ENCODE results near the gene PIGM.
"Not testable (repeated sequence)": the region's sequence is repeated elsewhere in the genome, so short reads cannot be mapped to it uniquely, and the experiment has no call there.

The PIGM gene

GRCh38 chr1:160058087-160058486, 26.3 kb upstream of the PIGM start:
- no peak for DNase-seq

DNA sequence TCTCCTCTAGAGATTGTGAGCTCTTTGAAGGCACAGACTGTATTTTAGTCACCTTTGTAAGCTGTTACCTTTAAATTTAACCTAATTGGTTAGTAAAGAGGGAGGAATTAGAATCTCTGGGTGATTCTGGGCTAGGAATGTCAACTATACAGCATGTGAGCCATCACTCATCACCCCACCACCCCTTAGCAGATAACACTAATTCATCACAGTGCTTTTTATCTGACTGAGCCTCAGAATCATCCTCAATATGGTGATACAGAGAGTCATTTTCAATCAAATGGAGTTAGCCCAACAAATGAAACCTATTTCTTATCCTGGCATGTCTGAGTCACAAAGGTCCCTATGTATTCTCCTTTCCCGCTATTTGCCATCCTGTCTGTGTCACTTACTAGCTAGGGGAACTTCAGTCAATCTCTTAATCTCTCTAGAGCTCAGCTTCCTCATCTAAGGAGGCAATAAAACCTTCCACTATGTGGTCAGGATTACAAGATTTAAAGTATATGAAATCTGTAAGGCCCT, 24.9 kb upstream of the PIGM start:
- DNase-seq, result no peak

- DNase-seq, result no peak
These were observed 22.0 kb upstream of the PIGM start for GRCh38 chr1:160053548-160054365.

GRCh38 chr1:160052936-160053335, 21.1 kb upstream of the PIGM start:
- no peak for DNase-seq

DNA sequence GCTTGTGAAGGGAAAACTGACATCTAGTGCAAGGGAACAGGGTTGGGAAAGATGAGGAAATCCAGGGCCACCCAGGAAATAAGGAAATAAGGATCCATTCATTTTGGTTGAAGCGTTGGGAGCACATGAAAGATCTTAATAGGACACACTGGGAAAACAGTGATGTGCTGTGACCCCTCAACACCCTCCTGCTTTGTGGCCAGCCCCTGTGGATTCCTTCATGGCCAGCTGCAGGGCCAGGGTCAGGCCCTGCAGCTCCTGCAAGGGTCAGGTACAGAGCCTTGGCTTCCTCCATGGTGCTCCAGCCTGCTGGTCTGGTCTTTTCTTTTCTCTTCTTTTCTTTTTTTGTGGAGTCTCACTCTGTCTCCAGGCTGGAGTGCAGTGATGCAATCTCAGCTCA, 18.8 kb upstream of the PIGM start:
- no peak for DNase-seq

DNA sequence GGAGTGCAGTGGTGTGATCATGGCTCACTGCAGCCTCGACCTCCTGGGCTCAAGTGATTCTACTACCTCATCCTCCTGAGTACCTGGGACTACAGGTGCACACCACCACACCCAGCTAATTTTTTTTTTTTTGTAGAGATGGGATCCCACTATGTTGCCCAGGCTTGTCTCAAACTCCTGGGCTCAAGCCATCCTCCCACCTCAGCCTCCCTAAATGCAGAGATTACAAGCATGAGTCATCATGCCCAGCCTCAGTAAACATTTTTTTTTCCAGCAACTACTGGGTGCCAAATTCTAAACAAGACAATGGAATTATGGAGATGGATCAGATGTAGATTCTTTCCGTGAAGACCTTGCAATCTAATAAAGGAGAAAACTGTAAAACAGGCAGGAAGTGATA, 18.4 kb upstream of the PIGM start:
- DNase-seq, result not testable (repeated sequence)

- DNase-seq, result no peak
These were observed 17.3 kb upstream of the PIGM start for GRCh38 chr1:160049101-160049500.

DNA sequence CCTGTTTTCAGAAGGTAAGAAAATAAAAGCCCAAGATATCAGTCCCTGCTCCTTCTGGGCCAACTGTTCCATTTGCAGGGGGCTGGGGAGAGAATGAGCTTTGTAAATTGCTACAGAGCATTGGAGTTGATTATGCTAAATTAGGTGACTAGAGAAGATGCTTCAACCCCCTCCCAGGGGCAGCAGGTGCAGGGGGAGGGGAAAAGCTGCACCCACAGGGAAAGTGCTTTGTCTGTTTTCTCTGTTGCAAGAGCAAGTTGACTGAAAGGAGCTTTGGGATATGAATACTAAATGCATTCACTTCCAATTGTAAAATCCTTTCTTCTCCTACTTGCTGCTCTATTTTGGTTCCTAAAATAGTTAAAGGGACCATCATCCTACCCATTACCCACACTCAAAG, 16.5 kb upstream of the PIGM start:
- no peak for DNase-seq

- no peak for DNase-seq
These were observed 15.6 kb upstream of the PIGM start for GRCh38 chr1:160047111-160047991.

DNA sequence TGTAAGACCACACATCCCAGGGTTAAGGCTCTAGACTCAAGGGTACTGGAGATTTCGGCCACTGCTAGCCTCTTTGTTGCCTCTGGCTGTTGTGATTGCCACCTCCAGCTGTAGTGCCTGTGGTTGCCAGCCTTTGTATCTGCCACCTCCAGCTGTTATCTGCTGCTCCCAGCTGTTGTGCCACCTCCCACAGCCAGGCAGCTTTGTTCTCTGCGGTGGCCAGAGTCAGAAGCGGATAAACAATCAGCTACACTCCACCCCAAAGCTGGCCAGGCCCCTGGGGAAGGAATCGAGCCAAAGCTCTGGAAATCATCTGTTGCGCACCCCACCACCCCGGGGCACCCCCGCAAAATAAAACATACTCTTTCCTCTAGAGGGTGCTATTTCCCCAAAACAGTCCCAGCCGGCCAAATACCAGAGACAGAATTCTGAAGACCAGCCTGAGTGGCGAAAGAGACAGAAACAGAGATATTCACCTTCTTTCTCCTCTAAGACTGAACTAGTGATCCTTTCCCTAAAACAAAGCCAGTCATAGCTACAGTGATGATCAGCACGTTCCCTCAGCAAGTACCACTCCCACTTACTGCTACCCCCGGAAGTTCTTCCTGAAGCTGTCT, 14.8 kb upstream of the PIGM start:
- peak; percentile 20 for DNase-seq

DNA sequence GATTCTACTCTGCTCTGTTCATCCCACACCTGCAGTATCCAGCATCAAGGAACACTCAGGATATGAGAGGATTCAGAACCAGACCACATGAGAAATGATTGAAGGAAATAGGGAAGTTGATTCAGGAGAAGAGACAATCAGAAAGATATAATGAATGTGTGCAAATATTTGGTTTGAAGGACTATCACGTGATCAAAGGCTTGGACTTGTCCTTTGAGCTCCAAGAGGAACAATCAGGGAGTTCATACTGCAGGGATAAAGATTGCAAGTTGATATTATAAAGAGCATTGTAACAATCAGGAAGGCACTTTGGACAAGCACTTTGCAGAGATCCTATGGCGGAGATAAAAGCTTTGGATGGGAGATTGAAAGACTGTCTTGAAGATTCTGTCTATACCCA, 13.9 kb upstream of the PIGM start:
- DNase-seq, result no peak

- no peak for DNase-seq
These were observed 11.8 kb upstream of the PIGM start for GRCh38 chr1:160043543-160043942.

DNA sequence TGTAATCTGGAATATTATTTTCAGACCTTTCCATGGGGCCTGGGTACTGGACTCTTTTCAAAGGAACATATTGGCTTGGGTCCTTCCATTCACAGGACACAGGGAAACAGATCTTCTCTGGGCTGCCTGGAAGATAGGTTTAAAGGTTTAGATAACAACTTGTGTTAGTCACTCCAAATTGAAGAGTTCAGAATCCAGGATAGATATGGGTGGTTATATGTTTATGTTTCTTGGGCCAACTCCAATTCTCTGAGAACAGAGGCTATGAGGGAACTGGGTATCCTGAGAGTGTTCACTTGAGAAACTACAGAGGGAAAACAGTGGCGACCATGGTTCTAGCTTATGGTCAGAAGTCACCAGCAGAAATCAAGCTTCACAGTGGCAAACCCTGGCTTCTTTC, 8.7 kb upstream of the PIGM start:
- no peak for DNase-seq

DNA sequence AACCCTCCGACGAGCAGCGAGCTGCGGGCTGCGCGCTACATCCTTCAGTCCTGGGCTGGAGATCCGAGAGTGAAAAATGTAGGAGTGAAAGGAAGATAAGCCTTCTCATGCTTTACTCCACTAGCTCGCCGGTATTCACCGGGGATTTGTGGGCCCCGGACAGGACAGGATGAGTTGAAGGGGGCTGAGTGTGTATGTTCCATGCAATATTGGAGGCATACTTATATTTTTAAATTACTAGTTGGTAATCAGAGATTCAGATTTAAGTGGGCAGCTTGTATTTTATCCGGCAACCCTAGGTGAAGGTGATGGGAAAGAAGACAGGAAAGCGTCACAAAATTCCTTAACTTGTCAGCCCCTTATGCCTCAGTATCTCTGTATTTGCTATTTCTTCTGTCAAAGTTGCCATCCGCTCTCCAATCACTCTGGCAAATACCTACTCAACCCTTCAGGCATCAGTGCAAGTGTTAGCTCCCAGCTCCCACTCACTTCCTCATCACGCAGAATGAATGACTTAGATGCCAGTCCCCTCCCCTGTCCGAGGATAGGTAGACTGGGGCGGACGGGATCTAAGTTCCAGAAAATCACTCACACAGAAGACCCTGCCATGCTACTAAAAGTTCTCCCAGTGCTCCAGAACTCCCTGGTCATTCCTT, 503 bp upstream of the PIGM start:
- no peak for DNase-seq

GRCh38 chr1:160030657-160031364, 979 bp downstream of the PIGM start:
- DNase-seq, result no peak

- no peak for DNase-seq
These were observed 3.4 kb downstream of the PIGM start for GRCh38 chr1:160028426-160028825.

DNA sequence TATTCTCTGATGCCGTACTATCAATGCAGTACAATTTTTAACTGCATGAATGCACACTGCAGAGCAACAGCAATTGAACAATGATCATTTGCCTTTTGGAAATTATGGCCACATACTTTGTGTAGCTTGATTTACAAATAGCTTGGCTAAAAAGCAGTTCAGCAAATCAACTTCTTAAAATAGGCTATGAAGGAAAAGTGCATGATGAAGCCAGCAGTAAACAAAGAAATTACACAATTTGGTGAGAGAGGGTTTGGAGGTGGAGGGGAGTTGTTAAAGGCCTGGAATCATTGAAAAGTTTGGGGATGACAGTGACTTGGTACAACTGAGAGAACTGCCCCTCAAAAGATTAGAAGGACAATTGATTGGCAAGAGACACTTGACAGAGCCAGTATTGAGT, 6.5 kb downstream of the PIGM start:
- no peak for DNase-seq

GRCh38 chr1:160024195-160024905, 7.4 kb downstream of the PIGM start:
- no peak for DNase-seq

DNA sequence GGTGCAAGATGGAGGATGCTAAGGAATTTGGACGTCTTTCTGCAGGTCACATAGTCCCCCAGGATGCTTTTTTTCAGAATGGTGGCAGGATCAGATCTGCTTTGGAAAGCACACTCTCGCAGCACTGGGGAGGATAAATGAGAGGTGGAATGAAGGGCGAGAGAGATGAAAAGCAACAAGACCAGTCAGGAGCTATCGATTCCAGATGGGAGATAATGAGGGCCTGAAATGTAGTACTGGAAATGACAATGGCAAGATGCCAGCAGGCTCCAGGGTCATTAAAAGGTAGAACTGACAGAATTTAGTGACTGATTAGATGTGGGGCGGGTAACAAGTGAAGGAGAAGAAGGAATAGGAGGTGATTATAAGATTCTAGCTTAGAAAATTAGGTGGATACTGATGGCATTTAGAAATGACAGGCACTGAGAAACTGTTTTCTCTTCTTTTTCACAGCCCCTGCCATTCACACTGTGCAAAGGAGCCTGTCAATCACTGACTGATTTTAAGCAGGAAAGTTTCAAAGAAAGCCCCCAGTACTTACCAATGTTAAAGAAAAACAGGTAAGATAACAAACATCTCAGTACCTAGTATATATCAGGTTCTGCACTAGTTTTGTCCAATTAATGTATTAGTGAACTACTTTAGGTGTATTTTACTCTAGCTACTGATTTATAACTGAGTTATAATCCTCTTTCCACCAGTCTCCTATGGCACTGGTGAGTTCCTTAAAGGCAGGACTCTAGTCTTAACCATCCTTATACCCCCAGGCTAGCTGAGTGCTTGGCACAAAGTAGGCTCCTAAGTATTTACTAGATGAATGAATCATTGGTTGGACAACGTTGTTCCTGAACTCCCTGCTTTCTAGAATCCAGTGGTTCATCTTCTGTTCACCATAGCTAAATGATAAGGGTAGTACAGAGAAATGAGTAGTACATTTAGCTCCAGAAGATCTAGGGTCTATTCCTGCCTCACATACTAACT, 9.2 kb downstream of the PIGM start:
- no peak for DNase-seq

DNA sequence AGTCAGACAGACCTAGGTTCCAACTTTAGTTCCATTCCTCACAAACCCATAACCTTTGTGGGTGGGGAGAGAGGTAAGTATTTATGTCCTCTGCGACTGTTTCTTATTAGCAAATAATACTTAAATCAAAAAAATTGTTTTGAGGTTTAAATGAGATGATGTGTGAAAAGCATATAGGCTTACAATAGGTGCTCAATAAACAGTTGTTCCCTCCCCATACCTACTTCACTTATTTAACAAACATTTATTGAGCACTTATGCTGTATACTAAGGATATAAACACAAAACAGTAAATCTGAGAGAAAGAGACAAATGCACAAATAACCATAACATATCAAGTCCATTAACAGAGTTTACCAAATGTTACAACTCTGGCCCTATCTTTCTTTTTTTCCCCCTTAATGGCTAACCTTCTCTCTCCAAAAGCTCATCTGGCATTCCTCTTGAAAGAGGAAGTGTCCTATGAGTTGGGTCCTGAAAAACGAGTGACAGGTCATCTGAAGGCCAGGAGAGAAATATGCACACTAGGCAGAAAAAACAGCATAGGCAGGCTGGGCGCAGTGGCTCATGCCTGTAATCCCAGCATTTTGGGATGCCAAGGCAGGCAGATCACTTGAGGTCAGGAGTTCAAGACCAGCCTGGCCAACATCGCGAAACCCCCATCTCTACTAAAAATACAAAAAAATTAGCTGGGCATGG, 10.3 kb downstream of the PIGM start:
- DNase-seq, result no peak

All from CD4-positive, alpha-beta T cell treated with Interferon gamma for 1 hour (primary cell).